Mesendoderm (in vitro differentiated cells): ENCODE data around the gene CRTAP. TPM values are rescaled to one million over a fixed set of nuclear protein-coding genes. Genes with fewer than 3 reads are reported as not detected.
"Not testable (repeated sequence)": the region's sequence is repeated elsewhere in the genome, so short reads cannot be mapped to it uniquely, and the experiment has no call there.

Experiments used
- DNase-seq: peaks from one replicate; pipeline ENCODE4 v3.0.0; 2013
- H2AK5ac ChIP-seq: 2 replicates; pipeline ENCODE4 v1.6.1; 2013; ENCODE audit warnings: low read length, inconsistent platforms
- H2BK120ac ChIP-seq: 2 replicates; pipeline ENCODE4 v1.6.1; 2013; ENCODE audit warnings: low read depth, mild to moderate bottlenecking, low read length, moderate library complexity, mixed read lengths
- H2BK15ac ChIP-seq: replicated peaks from 2 replicates; pipeline ENCODE4 v1.6.1; 2013; ENCODE audit warnings: low read depth, mild to moderate bottlenecking, moderate library complexity
- H2BK5ac ChIP-seq: 2 replicates; pipeline ENCODE4 v1.6.1; 2013; ENCODE audit warnings: low read length, inconsistent platforms
- H3K18ac ChIP-seq: 2 replicates; pipeline ENCODE4 v1.6.1; 2013; ENCODE audit warnings: mild to moderate bottlenecking, low read length, mixed read lengths
- H3K23ac ChIP-seq: one replicate; pipeline ENCODE4 v1.6.1; 2013; ENCODE audit warnings: low read length
- H3K27ac ChIP-seq: 2 replicates; pipeline ENCODE4 v1.5.1; 2013; ENCODE audit warnings: low read depth, mild to moderate bottlenecking, inconsistent platforms, low read length, moderate library complexity
- H3K27me3 ChIP-seq: 2 replicates; pipeline ENCODE4 v1.6.1; 2013; ENCODE audit warnings: low read length, control low read depth, mild to moderate bottlenecking, inconsistent platforms; ENCODE audit not compliant: insufficient read depth, poor library complexity
- H3K36me3 ChIP-seq: 2 replicates; pipeline ENCODE4 v1.6.1; 2013; ENCODE audit warnings: low read length, inconsistent platforms; ENCODE audit not compliant: control insufficient read depth, insufficient read depth
- H3K4ac ChIP-seq: one replicate; pipeline ENCODE4 v1.6.1; 2013; ENCODE audit warnings: low read depth, mild to moderate bottlenecking, low read length, moderate library complexity
- H3K4me1 ChIP-seq: 2 replicates; pipeline ENCODE4 v1.6.1; 2013; ENCODE audit warnings: low read depth, low read length, inconsistent platforms; ENCODE audit not compliant: control insufficient read depth
- H3K4me2 ChIP-seq: 2 replicates; pipeline ENCODE4 v1.6.1; 2013; ENCODE audit warnings: low read length
- H3K4me3 ChIP-seq: 2 replicates; pipeline ENCODE4 v1.5.1; 2013; ENCODE audit warnings: mild to moderate bottlenecking, low read length
- H3K56ac ChIP-seq: one replicate; pipeline ENCODE4 v1.6.1; 2013; ENCODE audit warnings: low read length
- H3K79me1 ChIP-seq: 2 replicates; pipeline ENCODE4 v1.6.1; 2013; ENCODE audit warnings: low read length, inconsistent platforms
- H3K79me2 ChIP-seq: 2 replicates; pipeline ENCODE4 v1.6.1; 2013; ENCODE audit warnings: mild to moderate bottlenecking, low read length; ENCODE audit not compliant: control insufficient read depth, insufficient read depth
- H3K9ac ChIP-seq: 2 replicates; pipeline ENCODE4 v1.6.1; 2013; ENCODE audit warnings: low read length, inconsistent platforms
- H4K5ac ChIP-seq: one replicate; pipeline ENCODE4 v1.6.1; 2013; ENCODE audit warnings: low read length
- H4K8ac ChIP-seq: one replicate; pipeline ENCODE4 v1.6.1; 2013; ENCODE audit warnings: low read depth, mild to moderate bottlenecking, control low read depth, low read length, moderate library complexity
- WGBS: extraction: QIAGEN DNeasy Blood & Tissue Kit; methylation state at CpG from one replicate; pipeline ENCODE4 v1.1.7; 2013; ENCODE audit warnings: low lambda C conversion rate, missing lambda C conversion rate; ENCODE audit not compliant: insufficient coverage; ENCODE audit errors: extremely low coverage; 5-methylcytosine and 5-hydroxymethylcytosine counted together
- polyA plus RNA-seq, 2 experiments: library from polyadenylated mRNA; stranded (reverse); fragments of 200-250 nt; gene quantifications; one replicate each; pipeline ENCODE4 v1.2.3, GENCODE V29; 2013

The CRTAP gene
- polyA plus RNA-seq (2013, experiment 1 of 2): 87.5 TPM
- polyA plus RNA-seq (2013, experiment 2 of 2): 87.2 TPM

GRCh38 chr3:33113772-33114621 lies at the start of gene CRTAP:
TSS of gene CRTAP (plus strand) at chr3:33114014. CDS start at chr3:33114078, 64 bp downstream.
- peak; percentile 97 for DNase-seq
- Histone ChIP-seq H3K18ac (peak within 1 kb of the TSS; percentile 33), H4K8ac (peak within 1 kb of the TSS; percentile 65), H2BK120ac (no peak within 1 kb of the TSS), H3K4ac (no peak within 1 kb of the TSS), H4K5ac (peak within 1 kb of the TSS; percentile 75), H2BK5ac (peak within 1 kb of the TSS; percentile 29), H3K36me3 (no peaks in the 10 kb centered on the region), H3K4me1 (peaks cover 2% of the 10 kb centered on the region), H3K27ac (peak within 1 kb of the TSS; percentile 59), H3K79me1 (no peaks in the 10 kb centered on the region), H3K4me3 (peak within 1 kb of the TSS; percentile 77), H3K9ac (peak within 1 kb of the TSS; percentile 90), H3K23ac (peak within 1 kb of the TSS; percentile 72), H2BK15ac (no peak within 1 kb of the TSS), H3K56ac (peak within 1 kb of the TSS; percentile 97), H3K27me3 (no peaks in the 10 kb centered on the region), H3K4me2 (peak within 1 kb of the TSS; percentile 66), H2AK5ac (no peak within 1 kb of the TSS), H3K79me2 (no peaks in the 10 kb centered on the region)
- no CpG with 5 or more reads among the region's 98 CpGs for WGBS

GRCh38 chr3:33064929-33065328 lies 48.9 kb upstream of the CRTAP start:
- H3K9ac ChIP-seq: no peak overlapping the region
- no peak overlapping the region for H3K56ac ChIP-seq
- no peak overlapping the region for H2BK120ac ChIP-seq
- H3K4me3 ChIP-seq: no peak overlapping the region
- H2BK15ac ChIP-seq: no peak overlapping the region
- H3K27ac ChIP-seq: no peak overlapping the region
- H3K18ac ChIP-seq: no peak overlapping the region
- H2AK5ac ChIP-seq: no peak overlapping the region
- H3K36me3 ChIP-seq: no peaks in the 10 kb centered on the region
- no peak overlapping the region for H3K4me2 ChIP-seq
- no CpG with 5 or more reads among the region's 2 CpGs for WGBS
- H4K8ac ChIP-seq: no peak overlapping the region
- H3K79me1 ChIP-seq: no peaks in the 10 kb centered on the region
- H3K4ac ChIP-seq: no peak overlapping the region
- H3K4me1 ChIP-seq: no peaks in the 10 kb centered on the region
- DNase-seq: no peak
- H2BK5ac ChIP-seq: no peak overlapping the region
- H3K27me3 ChIP-seq: no peaks in the 10 kb centered on the region
- H4K5ac ChIP-seq: no peak overlapping the region
- no peaks in the 10 kb centered on the region for H3K79me2 ChIP-seq
- no peak overlapping the region for H3K23ac ChIP-seq

GRCh38 chr3:33067484-33067883 lies 46.3 kb upstream of the CRTAP start:
- Histone ChIP-seq H2BK5ac (no peak overlapping the region), H3K79me2 (no peaks in the 10 kb centered on the region), H2AK5ac (no peak overlapping the region), H2BK15ac (no peak overlapping the region), H2BK120ac (no peak overlapping the region), H3K27ac (no peak overlapping the region), H3K4me1 (no peaks in the 10 kb centered on the region), H4K8ac (no peak overlapping the region), H3K56ac (no peak overlapping the region), H3K18ac (no peak overlapping the region), H3K79me1 (no peaks in the 10 kb centered on the region), H3K4me3 (no peak overlapping the region), H3K23ac (no peak overlapping the region), H3K36me3 (no peaks in the 10 kb centered on the region), H3K4ac (no peak overlapping the region), H4K5ac (no peak overlapping the region), H3K9ac (no peak overlapping the region), H3K4me2 (no peak overlapping the region), H3K27me3 (no peaks in the 10 kb centered on the region)
- WGBS: no CpG with 5 or more reads among the region's 3 CpGs
- peak; percentile 23 for DNase-seq

- not testable (repeated sequence) for H3K4me1 ChIP-seq, H3K36me3 ChIP-seq, H3K79me2 ChIP-seq, H3K18ac ChIP-seq, H2BK120ac ChIP-seq, H3K56ac ChIP-seq, H3K4me2 ChIP-seq, DNase-seq, H3K4me3 ChIP-seq, H2AK5ac ChIP-seq, H3K23ac ChIP-seq, H3K27ac ChIP-seq, H3K27me3 ChIP-seq, H3K9ac ChIP-seq, H4K5ac ChIP-seq, H3K79me1 ChIP-seq, H2BK5ac ChIP-seq, H3K4ac ChIP-seq, H2BK15ac ChIP-seq, H4K8ac ChIP-seq
- no CpG with 5 or more reads among the region's 3 CpGs for WGBS
Observed at GRCh38 chr3:33069862-33070261, 44.0 kb upstream of the CRTAP start.

- Histone ChIP-seq H3K56ac (no peak overlapping the region), H2BK5ac (no peak overlapping the region), H2BK15ac (no peak overlapping the region), H4K5ac (no peak overlapping the region), H2BK120ac (no peak overlapping the region), H3K4me2 (no peak overlapping the region), H4K8ac (no peak overlapping the region), H2AK5ac (no peak overlapping the region), H3K79me2 (no peaks in the 10 kb centered on the region), H3K79me1 (peaks cover 2% of the 10 kb centered on the region), H3K9ac (no peak overlapping the region), H3K27me3 (no peaks in the 10 kb centered on the region), H3K23ac (no peak overlapping the region), H3K4me1 (no peaks in the 10 kb centered on the region), H3K36me3 (no peaks in the 10 kb centered on the region), H3K18ac (no peak overlapping the region), H3K4me3 (no peak overlapping the region), H3K27ac (no peak overlapping the region), H3K4ac (no peak overlapping the region)
- DNase-seq: no peak
- no CpG with 5 or more reads among the region's 4 CpGs for WGBS
Observed at GRCh38 chr3:33071181-33071580, 42.6 kb upstream of the CRTAP start.
